Testis (tissue), 2 donors: Measurements from ENCODE around the gene SLC4A3.

ENCODE experiments used
- POLR2A ChIP-seq: fragments of 450-650 bp; IDR thresholded peaks from one replicate; pipeline ENCODE4 v1.6.1; 2017; ENCODE audit warnings: antibody characterized with exemption, mild to moderate bottlenecking, moderate library complexity
- TF ChIP-seq, protein P1 (sequence below), 3 experiments: fragments of 450-650 bp in 2 of 3; fragments of 200-600 bp in 1 of 3; sonication (generic) in 1 of 3; IDR thresholded peaks; one replicate each; pipeline ENCODE4 v1.5.1; 2016 to 2019; ENCODE audit warnings: antibody characterized with exemption in 3 of 3, mild to moderate bottlenecking in 2 of 3, moderate library complexity in 1 of 3

DNA sequence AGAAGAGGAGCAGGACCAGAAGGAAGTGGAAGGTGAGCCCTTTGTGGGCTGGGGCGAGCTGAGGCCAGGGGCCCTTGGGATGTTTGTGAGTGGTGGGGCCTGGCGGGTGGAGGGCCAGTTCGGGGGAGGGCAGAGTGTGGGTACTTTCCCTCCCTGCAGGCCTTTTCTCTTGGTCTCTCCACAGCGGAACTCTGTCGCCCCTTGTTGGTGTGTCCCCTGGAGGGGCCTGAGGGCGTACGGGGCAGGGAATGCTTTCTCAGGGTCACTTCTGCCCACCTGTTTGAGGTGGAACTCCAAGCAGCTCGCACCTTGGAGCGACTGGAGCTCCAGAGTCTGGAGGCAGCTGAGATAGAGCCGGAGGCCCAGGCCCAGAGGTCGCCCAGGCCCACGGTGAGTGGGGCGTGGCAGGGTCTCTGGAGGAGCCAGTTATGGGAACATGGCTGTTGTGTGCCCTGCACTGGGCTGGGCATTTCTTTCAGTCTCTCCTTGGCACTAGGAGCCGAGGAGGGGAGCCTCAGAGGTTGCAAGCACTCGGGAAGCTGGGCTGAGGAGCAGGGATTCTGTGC, 18.9 kb upstream of the SLC4A3 start:
- TF ChIP-seq, protein P1, sequence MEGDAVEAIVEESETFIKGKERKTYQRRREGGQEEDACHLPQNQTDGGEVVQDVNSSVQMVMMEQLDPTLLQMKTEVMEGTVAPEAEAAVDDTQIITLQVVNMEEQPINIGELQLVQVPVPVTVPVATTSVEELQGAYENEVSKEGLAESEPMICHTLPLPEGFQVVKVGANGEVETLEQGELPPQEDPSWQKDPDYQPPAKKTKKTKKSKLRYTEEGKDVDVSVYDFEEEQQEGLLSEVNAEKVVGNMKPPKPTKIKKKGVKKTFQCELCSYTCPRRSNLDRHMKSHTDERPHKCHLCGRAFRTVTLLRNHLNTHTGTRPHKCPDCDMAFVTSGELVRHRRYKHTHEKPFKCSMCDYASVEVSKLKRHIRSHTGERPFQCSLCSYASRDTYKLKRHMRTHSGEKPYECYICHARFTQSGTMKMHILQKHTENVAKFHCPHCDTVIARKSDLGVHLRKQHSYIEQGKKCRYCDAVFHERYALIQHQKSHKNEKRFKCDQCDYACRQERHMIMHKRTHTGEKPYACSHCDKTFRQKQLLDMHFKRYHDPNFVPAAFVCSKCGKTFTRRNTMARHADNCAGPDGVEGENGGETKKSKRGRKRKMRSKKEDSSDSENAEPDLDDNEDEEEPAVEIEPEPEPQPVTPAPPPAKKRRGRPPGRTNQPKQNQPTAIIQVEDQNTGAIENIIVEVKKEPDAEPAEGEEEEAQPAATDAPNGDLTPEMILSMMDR (IDR thresholded peaks at IDR 0.05), result no peak
- no peak for TF ChIP-seq POLR2A
